Smooth muscle cell (in vitro differentiated cells): ENCODE results near the gene ZDHHC14. TPM values are rescaled to one million over a fixed set of nuclear protein-coding genes. Genes with fewer than 3 reads are reported as not detected.

Source experiments
- DNase-seq: peaks from one replicate; lab custom pipeline; 2025; ENCODE audit not compliant: unreplicated experiment; lab: John Stamatoyannopoulos, UW
- H2AFZ ChIP-seq: fragments of 200-600 bp; sonication (generic); 2 replicates; pipeline ENCODE4 v1.6.0; 2016; ENCODE audit warnings: antibody characterized with exemption, low read depth, mild to moderate bottlenecking
- H3F3A ChIP-seq: fragments of 200-600 bp; sonication (generic); 2 replicates; pipeline ENCODE4 v1.6.0; 2017; ENCODE audit warnings: antibody characterized with exemption, low read depth
- H3K27ac ChIP-seq: fragments of 200-600 bp; sonication (generic); 2 replicates; pipeline ENCODE4 v1.5.1; 2016; ENCODE audit warnings: low read depth, mild to moderate bottlenecking
- H3K27me3 ChIP-seq: fragments of 200-600 bp; sonication (generic); 2 replicates; pipeline ENCODE4 v1.6.1; 2016; ENCODE audit warnings: low read depth, mild to moderate bottlenecking
- H3K36me3 ChIP-seq: fragments of 200-600 bp; sonication (generic); 2 replicates; pipeline ENCODE4 v1.5.1; 2016; ENCODE audit warnings: low read depth
- H3K4me1 ChIP-seq: fragments of 200-600 bp; sonication (generic); 2 replicates; pipeline ENCODE4 v1.5.1; 2016; ENCODE audit warnings: low read depth
- H3K4me2 ChIP-seq: fragments of 200-600 bp; sonication (generic); 2 replicates; pipeline ENCODE4 v1.6.0; 2016; ENCODE audit warnings: mild to moderate bottlenecking
- H3K4me3 ChIP-seq: fragments of 200-600 bp; sonication (generic); 2 replicates; pipeline ENCODE4 v1.5.1; 2016; ENCODE audit warnings: mild to moderate bottlenecking
- H3K79me2 ChIP-seq: fragments of 200-600 bp; sonication (generic); 2 replicates; pipeline ENCODE4 v1.6.0; 2016; ENCODE audit warnings: low read depth, mild to moderate bottlenecking
- H3K9ac ChIP-seq: fragments of 200-600 bp; sonication (generic); 2 replicates; pipeline ENCODE4 v1.6.0; 2016; ENCODE audit warnings: low read depth
- H3K9me3 ChIP-seq: fragments of 200-600 bp; sonication (generic); replicated peaks from 2 replicates; pipeline ENCODE4 v1.5.1; 2016; ENCODE audit warnings: low read depth
- H4K20me1 ChIP-seq: fragments of 200-600 bp; sonication (generic); 2 replicates; pipeline ENCODE4 v1.6.0; 2016; ENCODE audit warnings: low read depth
- CTCF ChIP-seq: fragments of 200-600 bp; sonication (generic); IDR thresholded peaks from 2 replicates; pipeline ENCODE4 v1.5.1; 2017; ENCODE audit warnings: borderline replicate concordance, mild to moderate bottlenecking, antibody characterized with exemption; ENCODE audit not compliant: insufficient read depth, poor library complexity, severe bottlenecking
- WGBS: methylation state at CpG from one replicate; pipeline ENCODE4 v1.1.7; 2016; ENCODE audit warnings: low lambda C conversion rate; 5-methylcytosine and 5-hydroxymethylcytosine counted together
- polyA plus RNA-seq: library from polyadenylated mRNA; unstranded; fragments of >200 nt; fragmentation: Nextera tagmentation; extraction: Ambion mirVana; gene quantifications from 2 replicates; pipeline ENCODE4 v1.2.1, GENCODE V29; 2016
- total RNA-seq: library from RNA; depleted of rRNA; stranded (reverse); fragments of >200 nt; gene quantifications from 2 replicates; pipeline ENCODE4 v1.2.3, GENCODE V29; 2014

The ZDHHC14 gene
- total and polyA plus RNA-seq, 2 experiments from 2014 or later: 1.3 to 1.6 TPM

- WGBS: 99% methylated on average over 3 of the region's 3 CpGs
- H2AFZ ChIP-seq: no peak overlapping the region
- no peaks in the 10 kb centered on the region for H3K27me3 ChIP-seq
- no peak overlapping the region for H3K27ac ChIP-seq
- H3K9ac ChIP-seq: no peak overlapping the region
- no peak for DNase-seq
- H3K4me2 ChIP-seq: no peak overlapping the region
- no peaks in the 10 kb centered on the region for H3F3A ChIP-seq
- H3K79me2 ChIP-seq: no peaks in the 10 kb centered on the region
- TF ChIP-seq CTCF: no peak
- H3K4me1 ChIP-seq: no peaks in the 10 kb centered on the region
- no peak overlapping the region for H3K4me3 ChIP-seq
- H3K9me3 ChIP-seq: no peaks in the 10 kb centered on the region
- no peaks in the 10 kb centered on the region for H4K20me1 ChIP-seq
- H3K36me3 ChIP-seq: no peaks in the 10 kb centered on the region
These were observed 66.7 kb downstream of the ZDHHC14 start for GRCh38 chr6:157447735-157448134.

GRCh38 chr6:157449610-157450009 lies 68.6 kb downstream of the ZDHHC14 start:
- no peaks in the 10 kb centered on the region for H4K20me1 ChIP-seq
- no peaks in the 10 kb centered on the region for H3K79me2 ChIP-seq
- H2AFZ ChIP-seq: no peak overlapping the region
- TF ChIP-seq CTCF: no peak
- no peaks in the 10 kb centered on the region for H3K27me3 ChIP-seq
- H3K9me3 ChIP-seq: no peaks in the 10 kb centered on the region
- DNase-seq: no peak
- H3F3A ChIP-seq: no peaks in the 10 kb centered on the region
- H3K4me1 ChIP-seq: peaks cover under 1% of the 10 kb centered on the region
- H3K4me3 ChIP-seq: no peak overlapping the region
- no peaks in the 10 kb centered on the region for H3K36me3 ChIP-seq
- WGBS: 65% methylated on average over 6 of the region's 6 CpGs
- H3K4me2 ChIP-seq: no peak overlapping the region
- H3K27ac ChIP-seq: no peak overlapping the region
- no peak overlapping the region for H3K9ac ChIP-seq

- Histone ChIP-seq H2AFZ (no peak overlapping the region), H4K20me1 (no peaks in the 10 kb centered on the region), H3K9ac (no peak overlapping the region), H3K4me1 (peaks cover 12% of the 10 kb centered on the region), H3K9me3 (no peaks in the 10 kb centered on the region), H3K4me2 (no peak overlapping the region), H3K27ac (no peak overlapping the region), H3K4me3 (no peak overlapping the region), H3F3A (no peaks in the 10 kb centered on the region), H3K36me3 (no peaks in the 10 kb centered on the region), H3K79me2 (no peaks in the 10 kb centered on the region), H3K27me3 (no peaks in the 10 kb centered on the region)
- 92% methylated on average over 10 of the region's 10 CpGs for WGBS
- DNase-seq: no peak
- no peak for TF ChIP-seq CTCF
These were observed 70.1 kb downstream of the ZDHHC14 start for GRCh38 chr6:157450931-157451742.

GRCh38 chr6:157452096-157452495 lies 71.1 kb downstream of the ZDHHC14 start:
- 79% methylated on average over 2 of the region's 2 CpGs for WGBS
- no peaks in the 10 kb centered on the region for H3K9me3 ChIP-seq
- H3K79me2 ChIP-seq: no peaks in the 10 kb centered on the region
- no peak overlapping the region for H3K9ac ChIP-seq
- H3K36me3 ChIP-seq: no peaks in the 10 kb centered on the region
- peaks cover 12% of the 10 kb centered on the region for H3K4me1 ChIP-seq
- H3K27ac ChIP-seq: no peak overlapping the region
- H4K20me1 ChIP-seq: no peaks in the 10 kb centered on the region
- no peak overlapping the region for H3K4me2 ChIP-seq
- no peak for TF ChIP-seq CTCF
- no peaks in the 10 kb centered on the region for H3F3A ChIP-seq
- H2AFZ ChIP-seq: no peak overlapping the region
- no peak for DNase-seq
- H3K27me3 ChIP-seq: no peaks in the 10 kb centered on the region
- H3K4me3 ChIP-seq: no peak overlapping the region
